ENCODE measurements around the gene DHRS7.

DHRS7 gene

GRCh38 chr14:60188696-60189095 is 23.5 kb upstream of the DHRS7 start:
- no peak overlapping the region for H3K4me3 ChIP-seq (ENCODE audit: low read length)
- no peak for DNase-seq (ENCODE audit: low read depth, low spot score)

DNA sequence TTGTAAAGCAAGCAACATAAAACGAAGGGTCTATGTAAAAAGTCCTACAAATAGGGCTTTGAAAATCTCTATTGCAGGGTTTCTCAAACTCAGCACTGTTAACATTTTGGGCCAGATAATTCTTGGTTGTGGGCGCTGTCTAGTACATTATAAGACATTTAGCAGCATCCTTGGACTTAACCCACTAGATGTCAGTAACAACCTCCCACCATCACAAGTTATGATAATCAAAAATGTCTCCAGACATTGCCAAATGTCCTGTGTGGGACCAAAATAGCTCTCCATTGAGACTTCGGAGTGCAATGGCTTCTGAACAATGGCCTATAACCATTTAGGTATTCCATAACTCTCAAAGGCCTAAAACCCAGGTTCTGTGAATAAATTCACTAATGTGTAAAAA is 22.9 kb upstream of the DHRS7 start:
- no peak for DNase-seq (ENCODE audit: low read depth, low spot score)
- no peak overlapping the region for H3K4me3 ChIP-seq (ENCODE audit: low read length)

- DNase-seq (ENCODE audit: low read depth, low spot score), result no peak
- H3K4me3 ChIP-seq (ENCODE audit: low read length), result no peak overlapping the region
Observed at GRCh38 chr14:60184905-60185555, 19.8 kb upstream of the DHRS7 start.

DNA sequence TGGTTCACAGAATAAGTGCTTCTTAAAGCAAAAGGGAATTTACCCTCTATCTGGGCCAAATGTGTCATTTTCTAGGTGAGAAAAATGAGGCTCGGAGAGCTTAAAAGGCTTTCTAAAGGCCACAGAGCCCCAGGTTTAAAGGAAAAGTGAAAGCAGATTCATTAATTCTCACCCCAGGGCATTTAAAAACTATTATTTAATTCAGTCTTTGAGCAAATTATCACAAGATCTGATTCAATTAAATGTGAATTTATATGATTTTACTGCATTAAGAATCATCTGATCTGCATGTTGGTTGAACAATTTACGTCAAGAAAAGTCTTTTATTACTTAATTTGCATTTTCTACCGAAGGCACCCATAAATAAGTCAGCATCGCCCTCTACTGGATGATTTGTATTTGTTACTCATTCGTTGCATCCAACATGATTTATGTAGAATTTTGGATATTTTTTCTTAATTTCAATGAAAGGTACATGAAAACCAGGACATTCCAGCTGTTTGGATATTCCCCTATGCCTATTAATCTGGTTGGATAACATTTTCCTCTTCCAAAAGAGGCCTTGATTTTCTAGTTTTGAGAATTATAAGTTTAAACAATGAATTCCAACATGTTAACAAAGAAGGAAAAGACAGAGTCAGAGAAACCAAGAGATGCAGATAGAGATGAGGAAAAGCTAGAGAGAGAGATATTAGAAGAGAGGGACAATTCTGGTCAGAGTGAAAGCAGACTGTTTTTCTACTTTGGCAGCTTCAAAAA is 19.1 kb upstream of the DHRS7 start:
- peak; percentile 73 for DNase-seq (ENCODE audit: low read depth, low spot score)
- H3K4me3 ChIP-seq (ENCODE audit: low read length), result peak overlapping the region; percentile 36

DNA sequence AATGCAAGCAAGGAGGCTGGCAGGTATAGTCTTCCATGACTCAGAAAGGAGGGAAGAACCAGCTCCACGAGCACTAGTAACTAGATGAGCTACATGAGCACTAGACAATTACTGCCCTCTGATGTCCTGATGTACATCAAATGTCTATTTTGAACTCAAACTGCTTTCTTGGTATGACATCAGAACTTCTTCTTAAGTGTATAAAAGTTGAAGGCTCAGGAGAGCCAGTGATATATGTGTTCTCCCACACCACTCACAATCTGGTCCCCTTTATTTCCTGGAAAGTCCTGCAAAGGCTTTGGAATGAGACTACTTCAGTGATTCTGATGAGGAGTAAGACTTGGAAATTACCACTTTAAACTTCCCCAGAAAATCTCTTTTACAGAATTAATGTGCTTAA is 18.5 kb upstream of the DHRS7 start:
- peak overlapping the region; percentile 36; the same call in 1 of the 2 replicates for H3K4me3 ChIP-seq (ENCODE audit: low read length)
- DNase-seq (ENCODE audit: low read depth, low spot score), result no peak

GRCh38 chr14:60183138-60183537 is 17.9 kb upstream of the DHRS7 start:
- DNase-seq (ENCODE audit: low read depth, low spot score), result no peak
- H3K4me3 ChIP-seq (ENCODE audit: low read length), result no peak overlapping the region

DNA sequence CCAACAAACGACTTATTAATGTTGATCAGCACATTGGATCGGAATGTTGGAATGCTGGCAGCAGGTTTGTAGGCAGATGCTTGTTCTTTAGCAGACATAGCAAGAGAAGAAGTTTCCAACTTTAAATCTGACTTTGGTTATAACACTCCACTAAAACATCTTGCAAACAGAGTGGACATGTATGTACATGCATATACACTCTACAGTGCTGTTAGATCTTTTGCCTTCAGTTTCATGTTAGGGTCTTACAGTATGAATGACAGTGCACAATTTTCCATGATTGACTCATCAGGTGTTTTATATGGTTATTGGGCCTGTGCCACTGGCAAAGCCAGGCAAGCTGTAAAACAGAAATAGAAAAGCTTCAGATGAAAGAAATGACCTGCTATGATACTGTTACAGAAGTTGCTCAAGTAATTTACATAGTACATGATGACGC is 14.3 kb upstream of the DHRS7 start:
- no peak for DNase-seq (ENCODE audit: low read depth, low spot score)
- H3K4me3 ChIP-seq (ENCODE audit: low read length), result no peak overlapping the region

DNA sequence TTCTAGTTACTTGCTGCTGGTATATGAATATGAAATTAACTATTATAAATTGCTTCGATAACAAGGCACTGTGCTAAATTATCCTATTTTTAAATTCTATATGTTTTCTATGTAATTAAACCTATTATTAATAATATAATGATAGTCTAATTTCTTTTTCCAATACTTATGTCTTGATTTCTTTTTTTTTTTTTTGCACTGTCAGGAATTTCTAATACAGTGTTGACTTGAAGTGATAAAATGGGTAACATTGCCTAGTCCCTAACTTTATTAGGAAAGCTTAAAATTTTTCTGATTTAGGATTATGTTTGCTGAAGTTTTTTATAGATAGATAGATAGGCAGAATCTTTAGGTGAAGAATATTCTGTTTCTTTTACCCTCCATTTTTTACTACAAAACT is 13.6 kb upstream of the DHRS7 start:
- no peak overlapping the region for H3K4me3 ChIP-seq (ENCODE audit: low read length)
- DNase-seq (ENCODE audit: low read depth, low spot score), result no peak

GRCh38 chr14:60178164-60178563 is 13.0 kb upstream of the DHRS7 start:
- no peak overlapping the region for H3K4me3 ChIP-seq (ENCODE audit: low read length)
- no peak for DNase-seq (ENCODE audit: low read depth, low spot score)

DNA sequence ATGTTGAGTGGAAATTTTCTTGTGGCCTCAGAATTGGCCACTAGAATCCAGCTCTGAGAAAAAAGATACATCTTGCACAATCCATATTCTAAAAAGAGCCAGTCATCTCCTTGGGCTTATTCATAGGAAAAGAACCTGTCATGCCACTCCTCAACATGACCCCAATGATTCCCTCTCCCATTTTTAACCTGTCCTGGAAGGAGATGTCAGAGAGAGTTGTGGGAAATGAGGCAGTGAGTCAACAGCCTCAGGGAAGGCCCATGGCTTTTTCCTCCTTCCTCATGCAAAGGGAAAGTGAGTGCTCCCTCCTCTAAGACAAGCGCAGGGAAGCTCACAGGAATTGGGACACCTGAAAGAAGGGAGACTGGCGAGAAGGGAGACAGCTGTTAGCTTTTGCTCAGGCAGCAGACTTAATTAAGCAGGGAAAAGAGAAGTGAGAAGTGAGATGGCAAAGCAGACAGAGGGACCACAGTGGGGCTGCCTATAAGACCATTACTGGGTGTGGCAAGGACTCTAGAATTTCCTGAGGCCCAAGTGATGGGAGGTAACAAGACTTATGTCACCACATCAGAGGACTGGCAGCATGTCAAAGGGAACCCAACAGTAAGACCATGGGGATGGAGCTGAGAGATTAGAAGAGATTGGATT is 10.2 kb upstream of the DHRS7 start:
- no peak overlapping the region for H3K4me3 ChIP-seq (ENCODE audit: low read length)
- DNase-seq (ENCODE audit: low read depth, low spot score), result no peak

DNA sequence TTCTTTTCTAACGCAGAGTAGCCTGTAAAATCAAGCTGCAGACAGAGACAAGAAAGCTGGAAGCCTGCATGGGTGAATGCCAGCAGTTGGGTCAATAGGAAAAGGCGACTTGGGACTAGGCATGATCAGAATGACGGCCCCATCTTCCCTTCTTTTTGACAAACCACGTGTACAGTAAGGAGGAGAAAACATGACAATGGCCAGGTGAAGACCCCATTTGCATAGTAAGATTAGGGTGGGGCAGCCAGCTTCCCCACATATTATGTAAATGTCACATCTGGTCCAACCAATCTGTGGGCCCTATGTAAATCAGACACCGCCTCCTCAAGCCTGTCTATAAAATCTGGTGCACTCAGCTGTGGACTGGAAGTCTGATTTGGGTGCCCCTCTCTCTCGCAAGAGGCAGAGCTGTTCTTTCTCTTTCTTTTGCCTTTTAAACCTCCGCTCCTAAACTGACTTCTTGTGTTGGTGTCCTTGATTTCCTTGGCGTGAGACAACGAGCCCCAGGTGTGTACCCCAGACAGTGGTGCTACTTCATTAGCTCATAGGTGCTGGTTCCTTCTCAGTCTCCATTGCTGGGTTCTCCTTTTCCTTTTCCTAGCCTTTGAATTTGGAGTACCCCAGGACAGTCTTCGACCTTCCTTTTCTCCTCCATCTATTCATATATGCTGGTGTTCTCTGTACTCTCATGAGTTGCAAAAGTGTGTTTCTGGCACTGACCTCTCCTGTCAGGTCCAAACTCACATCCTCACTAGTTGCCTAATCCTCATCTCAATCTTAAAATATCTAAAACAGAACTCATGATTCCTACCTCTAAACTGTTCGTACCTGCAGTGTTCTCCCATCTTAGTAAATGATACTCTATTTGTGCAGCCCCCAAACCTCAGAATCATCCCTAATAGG is 9.4 kb upstream of the DHRS7 start:
- H3K4me3 ChIP-seq (ENCODE audit: low read length), result no peak overlapping the region
- no peak for DNase-seq (ENCODE audit: low read depth, low spot score)

DNA sequence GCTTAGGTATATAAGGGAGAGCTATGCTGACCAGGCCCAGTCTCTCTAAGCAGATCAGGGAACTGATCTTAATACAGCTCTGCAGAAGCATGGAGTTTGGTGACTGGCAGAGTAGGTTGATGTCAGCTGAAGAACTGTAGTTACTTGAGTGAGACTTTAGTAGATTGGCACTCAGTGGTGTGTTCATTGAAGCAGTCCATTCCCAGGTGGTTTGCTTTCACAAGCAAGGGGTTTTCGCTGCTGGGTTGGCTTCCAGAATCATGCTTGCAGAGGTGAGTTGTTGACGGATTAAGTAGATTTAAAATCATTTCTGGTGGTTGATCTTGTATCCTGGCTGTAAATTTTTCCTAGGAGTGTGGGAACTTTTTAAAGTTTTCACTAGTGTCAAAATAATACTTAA is 6.5 kb upstream of the DHRS7 start:
- no peak overlapping the region for H3K4me3 ChIP-seq (ENCODE audit: low read length)
- no peak for DNase-seq (ENCODE audit: low read depth, low spot score)

GRCh38 chr14:60170948-60171347 is 5.8 kb upstream of the DHRS7 start:
- H3K4me3 ChIP-seq (ENCODE audit: low read length), result no peak overlapping the region
- DNase-seq (ENCODE audit: low read depth, low spot score), result no peak

DNA sequence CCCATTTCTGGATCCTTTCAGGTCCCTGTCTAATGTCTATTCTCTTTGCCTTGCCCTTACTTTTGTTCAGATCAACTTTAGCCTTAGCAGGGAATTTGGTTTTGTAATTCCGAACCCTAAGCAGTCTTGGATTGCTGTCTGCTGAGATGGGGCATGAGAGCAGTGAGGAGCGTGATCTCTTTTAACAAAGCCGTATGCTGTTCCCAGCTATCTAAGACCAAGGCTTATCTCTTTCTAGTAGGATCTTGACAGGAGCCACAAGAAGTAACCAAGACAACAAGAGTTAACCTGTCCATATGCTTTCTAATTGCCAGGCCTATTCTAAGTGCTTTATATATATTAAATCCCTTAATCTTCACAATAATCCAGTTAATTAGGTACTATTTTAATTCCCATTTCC is 4.5 kb upstream of the DHRS7 start:
- DNase-seq (ENCODE audit: low read depth, low spot score), result no peak
- no peak overlapping the region for H3K4me3 ChIP-seq (ENCODE audit: low read length)

GRCh38 chr14:60166142-60166541 is 944 bp upstream of the DHRS7 start:
- no peak overlapping the region for H3K4me3 ChIP-seq (ENCODE audit: low read length)
- no peak for DNase-seq (ENCODE audit: low read depth, low spot score)

DNA sequence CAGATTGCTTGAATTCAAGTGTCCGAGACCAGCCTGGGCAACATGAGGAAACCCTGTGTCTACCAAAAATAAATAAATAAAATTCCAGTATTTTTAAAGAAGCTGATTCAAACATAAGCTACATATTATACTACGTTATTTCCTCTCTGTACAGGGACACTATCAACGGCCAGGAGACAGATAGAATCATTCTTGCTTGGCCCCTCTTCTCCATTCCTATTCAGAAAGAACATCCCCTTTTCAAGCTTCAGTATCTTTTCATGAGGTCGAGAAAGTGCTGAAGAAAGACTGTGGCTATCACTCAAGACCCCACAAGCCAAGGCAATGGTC is 314 bp upstream of the DHRS7 start:
- peak overlapping the region; percentile 86 for H3K4me3 ChIP-seq (ENCODE audit: low read length)
- DNase-seq (ENCODE audit: low read depth, low spot score), result no peak

DNA sequence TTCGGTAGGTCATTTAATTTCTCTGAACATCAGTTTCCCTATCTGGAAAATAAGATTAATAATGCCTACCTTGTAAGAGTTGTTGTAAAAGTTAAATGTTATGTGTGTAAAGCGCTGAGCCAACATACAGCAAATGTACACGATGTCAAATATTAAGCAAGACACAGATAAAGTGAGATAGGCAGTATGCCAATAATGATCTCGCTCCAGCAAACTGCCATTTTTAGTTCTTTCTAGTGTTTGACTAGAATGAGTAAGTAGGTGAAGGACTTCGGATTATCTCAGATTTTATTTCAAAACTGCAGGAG is 840 bp downstream of the DHRS7 start:
- no peak for DNase-seq (ENCODE audit: low read depth, low spot score)
- peak overlapping the region; percentile 86 for H3K4me3 ChIP-seq (ENCODE audit: low read length)

GRCh38 chr14:60163693-60164092 is 1.5 kb downstream of the DHRS7 start:
- peak overlapping the region; percentile 86; the same call in 1 of the 2 replicates for H3K4me3 ChIP-seq (ENCODE audit: low read length)

DNA sequence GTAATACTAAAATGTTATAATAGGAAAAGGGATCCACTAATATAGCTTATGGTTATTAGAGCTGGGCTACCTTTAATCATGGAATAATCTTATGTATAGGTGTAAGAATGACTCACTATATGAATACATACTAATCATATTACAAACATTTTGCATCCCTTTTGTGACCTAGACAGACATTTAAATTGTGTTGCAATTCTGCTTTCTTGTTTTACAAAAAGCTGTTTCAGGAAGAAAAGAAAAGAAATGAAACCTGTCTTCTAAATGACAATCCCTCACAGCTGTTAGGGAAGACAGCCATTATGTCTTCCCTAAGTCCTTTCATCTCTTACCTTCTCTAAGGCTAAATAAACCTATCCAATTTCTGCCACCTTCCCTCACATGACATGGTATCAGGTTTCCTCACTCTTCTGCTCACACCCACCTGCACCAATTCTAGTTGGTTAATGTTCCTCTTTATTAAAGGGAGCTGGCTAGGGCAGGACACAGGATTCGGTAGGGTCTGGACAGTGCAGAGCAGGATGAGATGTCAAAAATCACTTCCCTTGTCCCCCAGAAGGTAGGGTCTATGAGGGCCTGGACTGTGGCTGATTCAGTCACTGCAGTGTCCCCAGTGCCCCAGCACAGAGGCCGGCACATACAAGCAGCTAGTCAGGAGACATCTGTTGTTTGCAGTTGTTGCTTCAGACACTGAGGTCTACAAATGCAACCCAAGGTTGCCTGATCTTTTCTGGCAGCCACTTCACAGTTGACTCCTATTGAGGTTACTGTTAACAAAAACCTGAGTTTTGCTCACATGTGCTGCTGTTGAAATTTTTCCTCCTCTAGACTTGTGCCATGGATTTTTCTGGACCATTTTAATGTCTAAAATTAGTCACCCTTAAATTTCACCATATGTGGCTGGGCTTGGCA is 3.7 kb downstream of the DHRS7 start:
- H3K4me3 ChIP-seq (ENCODE audit: low read length), result no peak overlapping the region
- DNase-seq (ENCODE audit: low read depth, low spot score), result no peak

More at GRCh38 chr14:60163693-60164092, 1.5 kb downstream of the DHRS7 start:
- no peak for DNase-seq (ENCODE audit: low read depth, low spot score)
